ENCODE data around the gene FHIP2A. TPM values are rescaled to one million over a fixed set of nuclear protein-coding genes. Genes with fewer than 3 reads are reported as not detected.
A peak's percentile ranks its signal among the peaks of the same experiment; 100 is the strongest.
"Not testable (repeated sequence)": the region's sequence is repeated elsewhere in the genome, so short reads cannot be mapped to it uniquely, and the experiment has no call there.

The FHIP2A gene
- total RNA-seq, 1 donor from 2014 or later = 59.3 TPM

DNA sequence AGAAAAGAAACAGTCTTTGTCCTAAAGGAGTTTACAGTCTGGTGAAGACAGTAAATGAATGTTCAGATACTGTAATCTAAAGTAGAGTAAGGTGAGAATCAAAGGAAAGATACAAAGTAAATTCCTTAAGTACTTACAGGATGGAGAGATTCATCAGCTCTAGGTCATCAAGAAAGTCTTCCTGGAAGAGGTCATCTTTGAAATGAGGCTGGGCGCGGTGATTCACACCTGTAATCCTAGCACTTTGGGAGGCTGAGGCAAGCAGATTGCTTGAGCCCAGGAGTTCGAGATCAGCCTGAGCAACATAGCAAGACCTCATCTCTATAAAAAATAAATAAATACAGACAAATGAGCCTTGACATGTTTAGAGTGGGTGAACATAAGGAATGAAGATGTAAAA lies 18.3 kb downstream of the FHIP2A start:
- peaks cover 4% of the 10 kb centered on the region for H3K4me1 Mint-ChIP-seq (ENCODE audit: unreplicated experiment)
- TF ChIP-seq, protein P1, sequence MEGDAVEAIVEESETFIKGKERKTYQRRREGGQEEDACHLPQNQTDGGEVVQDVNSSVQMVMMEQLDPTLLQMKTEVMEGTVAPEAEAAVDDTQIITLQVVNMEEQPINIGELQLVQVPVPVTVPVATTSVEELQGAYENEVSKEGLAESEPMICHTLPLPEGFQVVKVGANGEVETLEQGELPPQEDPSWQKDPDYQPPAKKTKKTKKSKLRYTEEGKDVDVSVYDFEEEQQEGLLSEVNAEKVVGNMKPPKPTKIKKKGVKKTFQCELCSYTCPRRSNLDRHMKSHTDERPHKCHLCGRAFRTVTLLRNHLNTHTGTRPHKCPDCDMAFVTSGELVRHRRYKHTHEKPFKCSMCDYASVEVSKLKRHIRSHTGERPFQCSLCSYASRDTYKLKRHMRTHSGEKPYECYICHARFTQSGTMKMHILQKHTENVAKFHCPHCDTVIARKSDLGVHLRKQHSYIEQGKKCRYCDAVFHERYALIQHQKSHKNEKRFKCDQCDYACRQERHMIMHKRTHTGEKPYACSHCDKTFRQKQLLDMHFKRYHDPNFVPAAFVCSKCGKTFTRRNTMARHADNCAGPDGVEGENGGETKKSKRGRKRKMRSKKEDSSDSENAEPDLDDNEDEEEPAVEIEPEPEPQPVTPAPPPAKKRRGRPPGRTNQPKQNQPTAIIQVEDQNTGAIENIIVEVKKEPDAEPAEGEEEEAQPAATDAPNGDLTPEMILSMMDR (IDR thresholded peaks at IDR 0.05) = no peak
- no peak for DNase-seq (ENCODE audit: extremely low spot score, unreplicated experiment)
- H3K4me3 Mint-ChIP-seq (ENCODE audit: unreplicated experiment) = no peak overlapping the region
- H3K36me3 Mint-ChIP-seq (ENCODE audit: unreplicated experiment) = peaks cover 46% of the 10 kb centered on the region
- H3K9me3 Mint-ChIP-seq (ENCODE audit: unreplicated experiment) = no peaks in the 10 kb centered on the region
- H3K27me3 Mint-ChIP-seq (ENCODE audit: unreplicated experiment) = no peaks in the 10 kb centered on the region
- H3K27ac Mint-ChIP-seq (ENCODE audit: unreplicated experiment) = no peak overlapping the region

DNA sequence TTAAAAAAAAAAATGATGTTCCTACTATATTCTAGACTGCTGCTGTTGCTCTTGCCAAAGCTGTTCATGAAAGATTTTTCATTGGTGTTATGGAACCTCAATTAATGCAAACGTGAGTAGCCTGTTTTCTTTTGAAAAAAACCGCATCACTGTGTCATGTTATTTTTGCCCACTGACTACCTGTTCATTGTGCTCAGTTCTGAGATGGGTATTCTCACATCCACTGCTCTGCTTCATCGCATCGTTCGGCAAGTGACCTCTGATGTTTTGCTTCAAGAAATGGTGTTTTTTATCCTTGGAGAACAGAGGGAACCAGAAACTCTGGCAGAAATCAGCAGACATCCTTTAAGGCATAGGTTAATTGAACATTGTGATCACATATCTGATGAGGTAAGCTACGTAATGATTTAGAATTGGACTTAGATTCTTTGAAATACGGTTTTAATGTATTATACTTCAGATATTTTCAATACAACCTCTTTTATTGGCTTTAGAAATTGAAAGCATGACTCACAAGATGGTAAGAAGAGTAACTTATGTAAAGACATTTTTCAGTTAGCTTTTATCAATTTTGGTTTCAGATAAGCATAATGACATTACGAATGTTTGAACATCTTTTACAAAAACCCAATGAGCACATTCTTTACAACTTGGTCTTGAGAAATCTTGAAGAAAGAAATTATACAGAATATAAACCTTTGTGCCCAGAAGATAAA lies 24.6 kb downstream of the FHIP2A start:
- peaks cover 72% of the 10 kb centered on the region for H3K36me3 Mint-ChIP-seq (ENCODE audit: unreplicated experiment)
- H3K4me3 Mint-ChIP-seq (ENCODE audit: unreplicated experiment) = no peak overlapping the region
- H3K9me3 Mint-ChIP-seq (ENCODE audit: unreplicated experiment) = peaks cover 4% of the 10 kb centered on the region
- TF ChIP-seq, protein P1 (IDR thresholded peaks at IDR 0.05) = no peak
- DNase-seq (ENCODE audit: extremely low spot score, unreplicated experiment) = no peak
- H3K27ac Mint-ChIP-seq (ENCODE audit: unreplicated experiment) = no peak overlapping the region
- no peaks in the 10 kb centered on the region for H3K4me1 Mint-ChIP-seq (ENCODE audit: unreplicated experiment)
- no peaks in the 10 kb centered on the region for H3K27me3 Mint-ChIP-seq (ENCODE audit: unreplicated experiment)

DNA sequence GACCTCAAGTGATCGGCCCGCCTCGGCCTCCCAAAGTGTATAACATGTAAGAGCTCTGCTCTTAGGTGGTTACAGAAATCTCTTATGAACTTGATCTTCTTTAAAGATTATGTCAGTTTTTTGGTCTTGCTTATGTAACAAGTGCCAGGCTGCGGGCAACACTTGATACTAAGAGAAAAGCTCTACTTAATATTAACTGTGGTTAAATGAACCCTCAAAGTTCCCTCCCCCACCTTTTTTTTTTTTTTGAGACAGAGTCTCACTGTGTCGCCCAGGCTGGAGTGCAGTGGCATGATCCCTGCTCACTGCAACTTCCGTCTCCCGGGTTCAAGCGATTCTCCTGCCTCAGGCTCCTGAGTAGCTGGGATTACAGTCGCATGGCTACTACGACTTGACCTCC lies 25.9 kb downstream of the FHIP2A start:
- DNase-seq (ENCODE audit: extremely low spot score, unreplicated experiment); H3K4me1 Mint-ChIP-seq (ENCODE audit: unreplicated experiment); H3K4me3 Mint-ChIP-seq (ENCODE audit: unreplicated experiment); H3K9me3 Mint-ChIP-seq (ENCODE audit: unreplicated experiment); H3K27me3 Mint-ChIP-seq (ENCODE audit: unreplicated experiment): not testable (repeated sequence)
- H3K36me3 Mint-ChIP-seq (ENCODE audit: unreplicated experiment) = peaks cover 76% of the 10 kb centered on the region
- peak overlapping the region; percentile 27 for H3K27ac Mint-ChIP-seq (ENCODE audit: unreplicated experiment)

DNA sequence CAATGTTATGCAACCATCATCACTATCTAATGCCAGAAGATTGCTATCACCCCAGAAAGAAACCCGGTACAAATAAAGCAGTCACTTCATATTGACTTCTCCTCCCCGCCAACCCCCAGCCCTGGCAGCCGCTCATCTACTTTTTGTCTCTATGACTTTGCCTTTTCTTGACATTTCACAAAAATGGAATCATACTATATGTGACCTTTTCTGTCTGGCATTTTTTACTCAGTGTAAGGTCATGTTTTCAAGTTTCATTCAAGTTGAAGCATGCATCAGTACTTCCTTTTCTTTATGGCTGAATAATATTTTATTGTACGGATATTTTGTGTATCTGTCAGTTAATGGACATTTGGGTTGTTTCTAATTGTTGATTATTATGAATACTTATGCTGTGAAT lies 28.1 kb downstream of the FHIP2A start:
- Mint-ChIP-seq H3K9me3 (ENCODE audit: unreplicated experiment) (peaks cover 4% of the 10 kb centered on the region), H3K4me3 (ENCODE audit: unreplicated experiment) (no peak overlapping the region), H3K4me1 (ENCODE audit: unreplicated experiment) (peaks cover 4% of the 10 kb centered on the region), H3K36me3 (ENCODE audit: unreplicated experiment) (peaks cover 80% of the 10 kb centered on the region), H3K27ac (ENCODE audit: unreplicated experiment) (no peak overlapping the region), H3K27me3 (ENCODE audit: unreplicated experiment) (no peaks in the 10 kb centered on the region)
- no peak for DNase-seq (ENCODE audit: extremely low spot score, unreplicated experiment)
- TF ChIP-seq, protein P1 (IDR thresholded peaks at IDR 0.05) = no peak

DNA sequence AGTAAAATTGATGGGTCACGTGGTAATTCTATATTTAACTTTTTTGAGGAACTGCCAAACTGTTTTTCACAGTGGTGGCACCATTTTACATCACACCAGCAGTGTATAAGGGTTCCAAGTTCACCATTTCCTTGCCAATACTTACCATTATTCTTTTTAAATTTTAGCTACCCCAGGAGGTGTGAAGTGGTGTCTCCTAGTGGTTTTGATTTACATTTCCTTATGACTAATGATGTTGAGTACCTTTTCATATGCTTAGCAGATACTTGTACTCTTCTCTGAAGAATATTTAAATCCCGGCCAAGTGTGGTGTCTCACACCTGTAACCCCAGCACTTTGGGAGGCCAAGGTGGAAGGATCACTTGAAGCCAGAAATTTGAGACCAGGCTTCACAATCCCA lies 28.5 kb downstream of the FHIP2A start:
- peaks cover 82% of the 10 kb centered on the region for H3K36me3 Mint-ChIP-seq (ENCODE audit: unreplicated experiment)
- TF ChIP-seq, protein P1 (IDR thresholded peaks at IDR 0.05) = no peak
- H3K27ac Mint-ChIP-seq (ENCODE audit: unreplicated experiment) = no peak overlapping the region
- peaks cover 8% of the 10 kb centered on the region for H3K4me1 Mint-ChIP-seq (ENCODE audit: unreplicated experiment)
- peaks cover 4% of the 10 kb centered on the region for H3K9me3 Mint-ChIP-seq (ENCODE audit: unreplicated experiment)
- no peak overlapping the region for H3K4me3 Mint-ChIP-seq (ENCODE audit: unreplicated experiment)
- DNase-seq (ENCODE audit: extremely low spot score, unreplicated experiment) = no peak
- H3K27me3 Mint-ChIP-seq (ENCODE audit: unreplicated experiment) = no peaks in the 10 kb centered on the region
